Panc1 (cell line): ENCODE data around the gene SEMA4F. TPM values are rescaled to one million over a fixed set of nuclear protein-coding genes. Genes with fewer than 3 reads are reported as not detected.

Experiments used
- ATAC-seq: fragments of 200-7000 bp; cut with Tn5 transposase; 2 replicates; pipeline ENCODE4 v1.9.1; 2020; ENCODE audit warnings: mild to moderate bottlenecking, moderate library complexity
- BruUV-seq: library from RNA; stranded (reverse); fragments of 400-500 nt; replicated peaks from 2 replicates; lab custom pipeline; 2021; lab: Mats Ljungman, UMichigan
- CTCF ChIA-PET: fragments of 300-600 bp; sonication (Branson Sonifier 250); formaldehyde crosslinking; loops from one replicate; lab custom pipeline; 2022; ENCODE audit warnings: antibody characterized with exemption; lab: Charles Lee
- POLR2A ChIA-PET: fragments of 300-600 bp; sonication (Branson Sonifier 250); formaldehyde crosslinking; loops from one replicate; lab custom pipeline; 2022; ENCODE audit warnings: antibody characterized with exemption; lab: Charles Lee
- DNase-seq: peaks from one replicate; pipeline ENCODE4 v3.0.0-alpha.2; 2010; ENCODE audit warnings: low read depth, low spot score
- H3K27ac ChIP-seq: 2 replicates; pipeline ENCODE4 v1.5.1; 2011; ENCODE audit warnings: mild to moderate bottlenecking, low read length, inconsistent platforms
- H3K27me3 ChIP-seq: fragments of 200-500 bp; sonication (Bioruptor generic); 2 replicates; pipeline ENCODE4 v1.6.0; 2014; ENCODE audit warnings: low read length, inconsistent platforms; ENCODE audit not compliant: control insufficient read depth, insufficient read depth
- H3K36me3 ChIP-seq: fragments of 200-500 bp; sonication (Bioruptor generic); 2 replicates; pipeline ENCODE4 v1.5.1; 2014; ENCODE audit warnings: inconsistent platforms, mild to moderate bottlenecking, low read length, moderate library complexity; ENCODE audit not compliant: control insufficient read depth, insufficient read depth
- H3K4me1 ChIP-seq: 2 replicates; pipeline ENCODE4 v1.5.1; 2011; ENCODE audit warnings: inconsistent platforms, mild to moderate bottlenecking, low read length, moderate library complexity; ENCODE audit not compliant: control insufficient read depth, insufficient read depth
- H3K4me3 ChIP-seq, 2 experiments: 2 replicates each; pipeline ENCODE4 v1.5.1; 2011 to 2012; ENCODE audit warnings: low read depth in 2 of 2, low read length in 2 of 2, mild to moderate bottlenecking in 2 of 2, inconsistent platforms in 1 of 2, moderate library complexity in 1 of 2
- H3K9me3 ChIP-seq: fragments of 200-500 bp; sonication (Bioruptor generic); 2 replicates; pipeline ENCODE4 v1.5.1; 2014; ENCODE audit warnings: low read depth, mild to moderate bottlenecking, inconsistent platforms, low read length, moderate library complexity; ENCODE audit not compliant: control insufficient read depth, insufficient read depth
- POLR2AphosphoS5 ChIP-seq: IDR thresholded peaks from 2 replicates; pipeline ENCODE4 v1.6.1; 2012; ENCODE audit warnings: mild to moderate bottlenecking, low read depth, low read length, moderate library complexity
- REST ChIP-seq, 2 experiments: IDR thresholded peaks; 2 replicates each; pipeline ENCODE4 v1.6.1; 2011 to 2012; ENCODE audit warnings: low read depth in 2 of 2, control low read depth in 1 of 2, low read length in 1 of 2, mild to moderate bottlenecking in 1 of 2, moderate library complexity in 1 of 2; ENCODE audit not compliant: insufficient read depth in 1 of 2
- SIN3A ChIP-seq: IDR thresholded peaks from 2 replicates; pipeline ENCODE4 v1.6.1; 2012; ENCODE audit warnings: low read depth, mild to moderate bottlenecking, low read length, moderate library complexity, borderline replicate concordance; ENCODE audit not compliant: insufficient read depth
- TCF7L2 ChIP-seq: IDR thresholded peaks from 2 replicates; pipeline ENCODE4 v1.6.1; 2011; ENCODE audit warnings: mild to moderate bottlenecking, low read depth, low read length, inconsistent platforms
- in situ Hi-C: cut with HindIII; loops from 2 replicates; pipeline ENCODE4 v1.10.0; 2016; ENCODE audit warnings: low sequenced_read_pairs, low pct_unique_long_range_greater_than_20kb
- intact Hi-C: fragments of 100-400 bp; cut with micrococcal nuclease; formaldehyde crosslinking; loops from one replicate; pipeline ENCODE4 v1.10.0; 2022; ENCODE audit not compliant: unreplicated experiment
- total RNA-seq: library from RNA; stranded (reverse); gene quantifications from one replicate; pipeline ENCODE4 v1.2.1, GENCODE V29; 2021; ENCODE audit not compliant: unreplicated experiment
- TF ChIP-seq, protein P1 (sequence below): fragments of 450-650 bp; IDR thresholded peaks from 2 replicates; pipeline ENCODE4 v1.5.1; 2017; ENCODE audit warnings: mild to moderate bottlenecking

The SEMA4F gene
- total RNA-seq, 1 experiment from 2014 or later = 13.3 TPM

DNA sequence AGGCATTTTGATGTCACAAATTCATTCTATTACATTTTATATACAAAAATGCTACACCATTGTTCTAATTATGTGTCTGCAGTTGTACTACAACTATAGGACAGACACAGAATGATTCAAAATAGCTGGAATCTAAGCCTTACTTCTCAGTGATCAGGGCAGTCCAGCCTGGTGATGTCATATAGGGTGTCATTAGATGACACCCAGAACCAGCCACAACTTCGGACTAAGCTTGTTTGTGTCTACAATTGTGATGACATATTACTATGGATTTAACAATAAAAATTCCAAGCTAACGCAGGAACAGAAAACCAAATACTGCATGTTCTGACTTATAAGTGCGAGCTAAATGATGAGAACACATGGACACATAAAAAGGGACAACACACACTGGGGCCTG, 36.9 kb upstream of the SEMA4F start:
- DNase-seq = no peak
- Histone ChIP-seq H3K9me3 (no peaks in the 10 kb centered on the region), H3K4me1 (no peaks in the 10 kb centered on the region; the same call in 1 of the 2 replicates), H3K27me3 (peaks cover 28% of the 10 kb centered on the region), H3K4me3 (no peak overlapping the region), H3K36me3 (no peaks in the 10 kb centered on the region), H3K27ac (no peak overlapping the region)
- CTCF ChIA-PET = interaction anchor here (0.6 kb wide), 1 partner anchor 21 kb away, joined by 4 read pairs; no protein-coding TSS in a partner anchor
- in situ Hi-C loops (no loop called here), intact Hi-C loops (no loop called here)
- POLR2A ChIA-PET = no interaction called here
- ATAC-seq = no peak
- BruUV-seq = no TSS peak
- TF ChIP-seq REST (IDR thresholded peaks at IDR 0.05; ENCODE audit: insufficient read depth in 1 of 2, low read depth in 2 of 2, low read length in 1 of 2) (no peak), SIN3A (no peak), TCF7L2 (no peak), POLR2AphosphoS5 (no peak)
- TF ChIP-seq, protein P1, sequence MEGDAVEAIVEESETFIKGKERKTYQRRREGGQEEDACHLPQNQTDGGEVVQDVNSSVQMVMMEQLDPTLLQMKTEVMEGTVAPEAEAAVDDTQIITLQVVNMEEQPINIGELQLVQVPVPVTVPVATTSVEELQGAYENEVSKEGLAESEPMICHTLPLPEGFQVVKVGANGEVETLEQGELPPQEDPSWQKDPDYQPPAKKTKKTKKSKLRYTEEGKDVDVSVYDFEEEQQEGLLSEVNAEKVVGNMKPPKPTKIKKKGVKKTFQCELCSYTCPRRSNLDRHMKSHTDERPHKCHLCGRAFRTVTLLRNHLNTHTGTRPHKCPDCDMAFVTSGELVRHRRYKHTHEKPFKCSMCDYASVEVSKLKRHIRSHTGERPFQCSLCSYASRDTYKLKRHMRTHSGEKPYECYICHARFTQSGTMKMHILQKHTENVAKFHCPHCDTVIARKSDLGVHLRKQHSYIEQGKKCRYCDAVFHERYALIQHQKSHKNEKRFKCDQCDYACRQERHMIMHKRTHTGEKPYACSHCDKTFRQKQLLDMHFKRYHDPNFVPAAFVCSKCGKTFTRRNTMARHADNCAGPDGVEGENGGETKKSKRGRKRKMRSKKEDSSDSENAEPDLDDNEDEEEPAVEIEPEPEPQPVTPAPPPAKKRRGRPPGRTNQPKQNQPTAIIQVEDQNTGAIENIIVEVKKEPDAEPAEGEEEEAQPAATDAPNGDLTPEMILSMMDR = no peak

- H3K9me3 ChIP-seq = no peaks in the 10 kb centered on the region
- peaks cover 22% of the 10 kb centered on the region for H3K27me3 ChIP-seq
- no peak overlapping the region for H3K4me3 ChIP-seq
- H3K4me1 ChIP-seq = no peaks in the 10 kb centered on the region; the same call in 1 of the 2 replicates
- TF ChIP-seq REST (IDR thresholded peaks at IDR 0.05; ENCODE audit: insufficient read depth in 1 of 2, low read depth in 2 of 2, low read length in 1 of 2) (no peak), SIN3A (no peak), POLR2AphosphoS5 (no peak), TCF7L2 (no peak)
- TF ChIP-seq, protein P1 = no peak
- ChIA-PET CTCF (no interaction called here), POLR2A (no interaction called here)
- no peaks in the 10 kb centered on the region for H3K36me3 ChIP-seq
- BruUV-seq = no TSS peak
- in situ Hi-C loops = no loop called here
- DNase-seq (no peak), ATAC-seq (no peak)
- intact Hi-C loops = no loop called here
- no peak overlapping the region for H3K27ac ChIP-seq
These were observed 35.5 kb upstream of the SEMA4F start for GRCh38 chr2:74618410-74619083.
